IMR-90 (cell line): ENCODE data around the gene TMEM219. TPM values are rescaled to one million over a fixed set of nuclear protein-coding genes. Genes with fewer than 3 reads are reported as not detected.
A peak's percentile ranks its signal among the peaks of the same experiment; 100 is the strongest.

ENCODE experiments used
- ATAC-seq: fragments of 200-7000 bp; cut with Tn5 transposase; 2 replicates; pipeline ENCODE4 v1.9.1; 2020; ENCODE audit warnings: low read depth, mild to moderate bottlenecking, moderate library complexity
- BruUV-seq: library from RNA; stranded (reverse); fragments of 400-500 nt; replicated peaks from 2 replicates; lab custom pipeline; 2021; lab: Mats Ljungman, UMichigan
- CTCF ChIA-PET: fragments of 300-600 bp; formaldehyde crosslinking; extraction: SDS; loops from one replicate; lab custom pipeline; 2021; ENCODE audit warnings: antibody characterized with exemption; lab: Yijun Ruan, JAX
- POLR2A ChIA-PET: fragments of 300-600 bp; sonication (Branson Sonifier 250); formaldehyde crosslinking; loops from one replicate; lab custom pipeline; 2022; ENCODE audit warnings: antibody characterized with exemption; ENCODE audit not compliant: unreplicated experiment; lab: Charles Lee
- DNase-seq: peaks from one replicate; pipeline ENCODE4 v3.0.0; 2013
- H2AFZ ChIP-seq: replicated peaks from 2 replicates; pipeline ENCODE3; 2013; ENCODE audit warnings: low read length, mild to moderate bottlenecking; ENCODE audit not compliant: poor library complexity
- H2AK5ac ChIP-seq: 2 replicates; pipeline ENCODE4 v1.6.1; 2013; ENCODE audit warnings: low read depth, low read length, inconsistent platforms
- H2AK9ac ChIP-seq: replicated peaks from 2 replicates; pipeline ENCODE3; 2013; ENCODE audit warnings: mild to moderate bottlenecking, low read depth, low read length, moderate library complexity; ENCODE audit not compliant: poor library complexity
- H2BK120ac ChIP-seq: 2 replicates; pipeline ENCODE4 v1.6.1; 2013; ENCODE audit warnings: low read depth, low read length, inconsistent platforms
- H2BK15ac ChIP-seq: 3 replicates; pipeline ENCODE4 v1.6.1; 2013; ENCODE audit warnings: low read depth, low read length, inconsistent platforms
- H2BK20ac ChIP-seq: 2 replicates; pipeline ENCODE4 v1.6.1; 2013; ENCODE audit warnings: low read depth, mild to moderate bottlenecking, inconsistent platforms, low read length, moderate library complexity
- H2BK5ac ChIP-seq: 2 replicates; pipeline ENCODE4 v1.6.1; 2013; ENCODE audit warnings: mild to moderate bottlenecking, low read depth, low read length, inconsistent platforms; ENCODE audit not compliant: poor library complexity, severe bottlenecking
- H3K14ac ChIP-seq: replicated peaks from 2 replicates; pipeline ENCODE4 v1.6.1; 2013; ENCODE audit warnings: low read depth, low read length, inconsistent platforms
- H3K18ac ChIP-seq: 2 replicates; pipeline ENCODE4 v1.6.1; 2013; ENCODE audit warnings: low read depth, low read length, control low read depth
- H3K23ac ChIP-seq: 2 replicates; pipeline ENCODE4 v1.6.1; 2013; ENCODE audit warnings: low read depth, low read length, inconsistent platforms
- H3K27ac ChIP-seq: 2 replicates; pipeline ENCODE4 v1.5.1; 2013; ENCODE audit warnings: mild to moderate bottlenecking, control low read depth, low read length; ENCODE audit not compliant: insufficient read depth
- H3K27me3 ChIP-seq: 2 replicates; pipeline ENCODE4 v1.6.1; 2013; ENCODE audit warnings: low read length; ENCODE audit not compliant: control insufficient read depth, insufficient read depth
- H3K36me3 ChIP-seq: 2 replicates; pipeline ENCODE4 v1.6.1; 2013; ENCODE audit warnings: low read length, mixed read lengths; ENCODE audit not compliant: control insufficient read depth, insufficient read depth
- H3K4ac ChIP-seq: 2 replicates; pipeline ENCODE4 v1.6.1; 2013; ENCODE audit warnings: low read depth, low read length, inconsistent platforms
- H3K4me1 ChIP-seq: 2 replicates; pipeline ENCODE4 v1.6.1; 2013; ENCODE audit warnings: low read length, mixed read lengths; ENCODE audit not compliant: control insufficient read depth, insufficient read depth
- H3K4me2 ChIP-seq: 2 replicates; pipeline ENCODE4 v1.6.1; 2013; ENCODE audit warnings: low read depth, mild to moderate bottlenecking, control low read depth, low read length, moderate library complexity
- H3K4me3 ChIP-seq: 2 replicates; pipeline ENCODE4 v1.5.1; 2013; ENCODE audit warnings: low read depth, mild to moderate bottlenecking, control low read depth, low read length, moderate library complexity; ENCODE audit not compliant: insufficient read depth
- H3K56ac ChIP-seq: 2 replicates; pipeline ENCODE4 v1.6.1; 2013; ENCODE audit warnings: low read length, inconsistent platforms; ENCODE audit not compliant: insufficient read depth; ENCODE audit errors: extremely low read depth
- H3K79me1 ChIP-seq, 2 experiments: 2 replicates each; pipeline ENCODE4 v1.6.1; 2013; ENCODE audit warnings: low read length in 2 of 2, inconsistent platforms in 1 of 2, low read depth in 1 of 2
- H3K9ac ChIP-seq: 2 replicates; pipeline ENCODE4 v1.6.1; 2013; ENCODE audit warnings: low read depth, low read length, control low read depth
- H3K9me1 ChIP-seq: 2 replicates; pipeline ENCODE4 v1.6.1; 2013; ENCODE audit warnings: low read length, inconsistent platforms; ENCODE audit not compliant: insufficient read depth
- H3K9me3 ChIP-seq: 2 replicates; pipeline ENCODE4 v1.6.1; 2013; ENCODE audit warnings: low read length; ENCODE audit not compliant: control insufficient read depth, insufficient read depth
- H4K20me1 ChIP-seq: 2 replicates; pipeline ENCODE4 v1.6.1; 2013; ENCODE audit warnings: low read length, inconsistent platforms; ENCODE audit not compliant: insufficient read depth
- H4K5ac ChIP-seq: 2 replicates; pipeline ENCODE4 v1.6.1; 2013; ENCODE audit warnings: mild to moderate bottlenecking, low read depth, low read length, control low read depth
- H4K8ac ChIP-seq, 2 experiments: 2 replicates each; pipeline ENCODE4 v1.6.1; 2013; ENCODE audit warnings: low read depth in 2 of 2, low read length in 2 of 2, control low read depth in 1 of 2, inconsistent platforms in 1 of 2
- H4K91ac ChIP-seq: 2 replicates; pipeline ENCODE4 v1.6.1; 2013; ENCODE audit warnings: low read depth, low read length, inconsistent platforms; ENCODE audit not compliant: insufficient read depth
- BHLHE40 ChIP-seq: fragments of 150-350 bp; IDR thresholded peaks from 2 replicates; pipeline ENCODE4 v1.6.1; 2016; ENCODE audit warnings: mild to moderate bottlenecking, low read depth, low read length
- CEBPB ChIP-seq: IDR thresholded peaks from 2 replicates; pipeline ENCODE4 v1.6.1; 2012; ENCODE audit warnings: low read depth, low read length, improper control_type of control experiment
- CHD1 ChIP-seq: IDR thresholded peaks from 2 replicates; pipeline ENCODE4 v1.6.1; 2012; ENCODE audit warnings: low read depth, low read length, improper control_type of control experiment
- CTCF ChIP-seq: conservative IDR thresholded peaks from 2 replicates; pipeline ENCODE4 v1.5.1; 2012; ENCODE audit warnings: mild to moderate bottlenecking, low read depth, low read length, improper control_type of control experiment
- ELK1 ChIP-seq: fragments of 150-350 bp; IDR thresholded peaks from 2 replicates; pipeline ENCODE4 v1.6.1; 2016; ENCODE audit warnings: low read depth, mild to moderate bottlenecking, low read length, moderate library complexity, borderline replicate concordance
- FOS ChIP-seq: fragments of 150-350 bp; IDR thresholded peaks from 2 replicates; pipeline ENCODE4 v1.6.1; 2016; ENCODE audit warnings: low read depth, low read length
- MAFK ChIP-seq: IDR thresholded peaks from 2 replicates; pipeline ENCODE4 v1.6.1; 2012; ENCODE audit warnings: low read depth, low read length, improper control_type of control experiment
- MAZ ChIP-seq: IDR thresholded peaks from 2 replicates; pipeline ENCODE4 v1.6.1; 2012; ENCODE audit warnings: low read depth, mild to moderate bottlenecking, low read length, improper control_type of control experiment, moderate library complexity, borderline replicate concordance
- MXI1 ChIP-seq: IDR thresholded peaks from 2 replicates; pipeline ENCODE4 v1.6.1; 2012; ENCODE audit warnings: low read depth, mild to moderate bottlenecking, low read length, moderate library complexity, borderline replicate concordance
- NFE2L2 ChIP-seq: fragments of 150-350 bp; IDR thresholded peaks from 2 replicates; pipeline ENCODE4 v1.6.1; 2016; ENCODE audit warnings: low read depth, mild to moderate bottlenecking, low read length
- POLR2A ChIP-seq: IDR thresholded peaks from 2 replicates; pipeline ENCODE4 v1.6.1; 2012; ENCODE audit warnings: mild to moderate bottlenecking, low read depth, low read length
- RAD21 ChIP-seq: IDR thresholded peaks from 2 replicates; pipeline ENCODE4 v1.6.1; 2012; ENCODE audit warnings: low read length, improper control_type of control experiment
- RCOR1 ChIP-seq: IDR thresholded peaks from 2 replicates; pipeline ENCODE4 v1.6.1; 2012; ENCODE audit warnings: mild to moderate bottlenecking, low read length, improper control_type of control experiment; ENCODE audit not compliant: insufficient replicate concordance
- RFX5 ChIP-seq: IDR thresholded peaks from 2 replicates; pipeline ENCODE4 v1.8.0; 2012; ENCODE audit warnings: low read depth, mild to moderate bottlenecking, low read length, moderate library complexity
- SMC3 ChIP-seq: fragments of 150-350 bp; IDR thresholded peaks from 2 replicates; pipeline ENCODE4 v1.6.1; 2016; ENCODE audit warnings: low read depth, mild to moderate bottlenecking, antibody characterized with exemption, low read length, moderate library complexity
- WGBS, 2 experiments: methylation state at CpG; one replicate each; pipeline versions ENCODE4 v1.1.5 to v1.1.7; 2013; ENCODE audit warnings: missing lambda C conversion rate in 2 of 2; ENCODE audit not compliant: insufficient read length in 1 of 2; ENCODE audit errors: extremely low coverage in 2 of 2; 5-methylcytosine and 5-hydroxymethylcytosine counted together
- dilution Hi-C: fragments of 300-500 bp; cut with HindIII; formaldehyde crosslinking; loops from one replicate; pipeline ENCODE4 v1.14.3; 2018; ENCODE audit warnings: low sequenced_read_pairs; ENCODE audit not compliant: unreplicated experiment
- in situ Hi-C: fragments of 300-500 bp; cut with MboI; formaldehyde crosslinking; loops from 3 replicates; pipeline ENCODE4 v1.14.3; 2019; ENCODE audit warnings: low sequenced_read_pairs, inconsistent platforms, mixed read lengths
- intact Hi-C: fragments of 100-400 bp; cut with micrococcal nuclease; formaldehyde crosslinking; loops from 2 replicates; pipeline ENCODE4 v1.10.0; 2022
- polyA plus RNA-seq, 3 experiments: library from polyadenylated mRNA; depleted of rRNA; stranded (reverse); fragments of >200 nt; gene quantifications; 2 replicates each; pipeline ENCODE4 v1.2.3, GENCODE V29; 2012; ENCODE audit warnings: low replicate concordance in 1 of 3
- total RNA-seq: library from RNA; depleted of rRNA; stranded (reverse); fragments of >200 nt; gene quantifications from 2 replicates; pipeline ENCODE4 v1.2.3, GENCODE V29; 2012
- TF ChIP-seq, protein P1 (sequence below): fragments of 150-350 bp; IDR thresholded peaks from 2 replicates; pipeline ENCODE4 v1.6.1; 2017; ENCODE audit warnings: mild to moderate bottlenecking, antibody characterized with exemption, low read length, low read depth

The TMEM219 gene
- total and polyA plus RNA-seq, 2 of the 4 experiments (the other 2 are of a cell fraction) = 47.0 to 95.3 TPM

DNA sequence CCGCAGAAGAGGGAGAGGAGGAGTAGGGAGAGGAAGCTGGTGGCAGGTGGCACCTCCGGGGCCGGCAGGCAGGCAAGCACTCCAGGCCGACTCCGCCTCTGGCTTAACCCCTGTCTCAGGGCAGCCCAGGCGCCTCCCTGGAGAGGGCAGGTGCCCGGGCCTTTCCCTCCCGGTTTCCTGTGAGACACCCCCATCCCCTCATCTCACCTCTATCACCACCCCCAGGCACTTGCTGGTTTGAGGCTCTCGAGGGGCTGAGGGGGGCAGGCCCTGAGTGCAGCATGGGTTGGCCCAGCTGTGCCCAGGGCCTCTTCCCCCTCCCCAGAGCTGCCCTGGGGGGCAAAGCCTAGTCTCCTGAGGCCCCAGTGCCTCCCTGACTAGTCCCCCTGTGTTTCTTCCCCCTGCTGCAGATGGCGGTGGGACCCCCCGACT lies 42.9 kb downstream of the TMEM219 start:
- CTCF ChIA-PET = no interaction called here
- H2BK20ac ChIP-seq = no peak overlapping the region
- no peak overlapping the region for H3K27ac ChIP-seq
- H3K56ac ChIP-seq = no peak overlapping the region
- H3K9me1 ChIP-seq = no peaks in the 10 kb centered on the region
- ATAC-seq (no peak), DNase-seq (no peak)
- H3K23ac ChIP-seq = no peak overlapping the region
- in situ Hi-C loops = no loop called here
- no peak overlapping the region for H3K4ac ChIP-seq
- no peak overlapping the region for H2AK5ac ChIP-seq
- H4K5ac ChIP-seq = no peak overlapping the region
- no peaks in the 10 kb centered on the region for H3K9me3 ChIP-seq
- no peak overlapping the region for H2AFZ ChIP-seq
- no peak overlapping the region for H2BK15ac ChIP-seq
- WGBS, 2 experiments = no CpG with 5 or more reads among the region's 11 CpGs
- H3K9ac ChIP-seq = no peak overlapping the region
- H2AK9ac ChIP-seq = peak overlapping the region; percentile 28
- no peak overlapping the region for H3K14ac ChIP-seq
- dilution Hi-C loops = no loop called here
- no TSS peak for BruUV-seq
- H3K4me3 ChIP-seq = no peak overlapping the region
- H4K20me1 ChIP-seq = no peaks in the 10 kb centered on the region; the same call in 1 of the 2 replicates
- no peak overlapping the region for H3K18ac ChIP-seq
- H3K27me3 ChIP-seq = peaks cover 6% of the 10 kb centered on the region; the same call in 1 of the 2 replicates
- no peak overlapping the region for H2BK5ac ChIP-seq
- peaks cover 2 to 7% of the 10 kb centered on the region in 2 experiments; a peak in 3 of 4 replicates for H3K79me1 ChIP-seq
- POLR2A ChIA-PET = interaction anchor here (0.5 to 0.6 kb wide), 2 partner anchors 13 to 886 kb away, joined by 3 to 5 read pairs; no protein-coding TSS in a partner anchor
- H3K4me1 ChIP-seq = no peaks in the 10 kb centered on the region
- H3K36me3 ChIP-seq = peaks cover 17% of the 10 kb centered on the region
- H3K4me2 ChIP-seq = no peak overlapping the region
- H4K91ac ChIP-seq = no peak overlapping the region
- no peak overlapping the region for H2BK120ac ChIP-seq
- no peak for TF ChIP-seq CHD1
- no peak for TF ChIP-seq BHLHE40
- no peak for TF ChIP-seq MAFK
- TF ChIP-seq FOS = no peak
- TF ChIP-seq RCOR1 = no peak
- TF ChIP-seq MXI1 = no peak
- TF ChIP-seq ELK1 = no peak
- no peak for TF ChIP-seq CEBPB
- no peak for TF ChIP-seq RFX5
- no peak for TF ChIP-seq RAD21
- TF ChIP-seq NFE2L2 = no peak
- no peak for TF ChIP-seq MAZ
- TF ChIP-seq CTCF = no peak
- TF ChIP-seq SMC3 = no peak
- no peak for TF ChIP-seq POLR2A
- TF ChIP-seq, protein P1, sequence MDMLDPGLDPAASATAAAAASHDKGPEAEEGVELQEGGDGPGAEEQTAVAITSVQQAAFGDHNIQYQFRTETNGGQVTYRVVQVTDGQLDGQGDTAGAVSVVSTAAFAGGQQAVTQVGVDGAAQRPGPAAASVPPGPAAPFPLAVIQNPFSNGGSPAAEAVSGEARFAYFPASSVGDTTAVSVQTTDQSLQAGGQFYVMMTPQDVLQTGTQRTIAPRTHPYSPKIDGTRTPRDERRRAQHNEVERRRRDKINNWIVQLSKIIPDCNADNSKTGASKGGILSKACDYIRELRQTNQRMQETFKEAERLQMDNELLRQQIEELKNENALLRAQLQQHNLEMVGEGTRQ = no peak
- intact Hi-C loops = no loop called here
- H4K8ac ChIP-seq = no peak overlapping the region
